Cardiac fibroblast (primary cell): ENCODE data around the gene TGFBR3L.
A peak's percentile ranks its signal among the peaks of the same experiment; 100 is the strongest.
"Not testable (repeated sequence)": the region's sequence is repeated elsewhere in the genome, so short reads cannot be mapped to it uniquely, and the experiment has no call there.

Experiments
- DNase-seq, 2 donors: peaks; one replicate each; pipeline versions ENCODE4 v3.0.0 to v3.0.0-alpha.2; 2010; ENCODE audit warnings: low read depth in 2 of 2
- H3K4me3 ChIP-seq, 2 donors: replicated peaks in 1 of 2; 1 replicate in 1 of 2; 2 replicates in 1 of 2; pipeline ENCODE4 v1.5.1; 2011; ENCODE audit warnings: low read depth in 2 of 2, low read length in 2 of 2, mild to moderate bottlenecking in 2 of 2, moderate library complexity in 1 of 2
- TF ChIP-seq, protein P1 (sequence below): IDR thresholded peaks from one replicate; pipeline ENCODE4 v1.5.1; 2011; ENCODE audit warnings: low read depth, mild to moderate bottlenecking, low read length, inconsistent platforms

Gene TGFBR3L

DNA sequence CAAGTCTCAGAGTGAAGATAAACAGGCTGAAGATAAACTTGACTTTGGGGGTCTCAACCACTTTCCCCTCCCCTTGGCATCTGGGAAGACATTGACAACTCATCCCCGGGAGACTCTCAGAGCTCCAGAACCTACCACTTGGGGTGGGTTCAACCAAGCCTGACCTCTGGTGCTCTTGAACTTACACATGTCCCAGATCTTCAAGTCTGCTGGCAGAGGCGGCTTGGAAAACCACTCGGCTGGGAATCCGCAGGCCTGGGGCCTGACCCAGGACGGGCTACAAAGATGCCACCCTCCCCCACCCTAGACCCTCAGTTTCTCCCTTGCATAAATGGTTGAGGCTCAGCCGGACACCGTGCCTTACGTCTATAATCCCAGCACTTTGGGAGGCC, 25.8 kb upstream of the TGFBR3L start:
- H3K4me3 ChIP-seq, result peak overlapping the region; percentile 59 to 71
- TF ChIP-seq, protein P1, sequence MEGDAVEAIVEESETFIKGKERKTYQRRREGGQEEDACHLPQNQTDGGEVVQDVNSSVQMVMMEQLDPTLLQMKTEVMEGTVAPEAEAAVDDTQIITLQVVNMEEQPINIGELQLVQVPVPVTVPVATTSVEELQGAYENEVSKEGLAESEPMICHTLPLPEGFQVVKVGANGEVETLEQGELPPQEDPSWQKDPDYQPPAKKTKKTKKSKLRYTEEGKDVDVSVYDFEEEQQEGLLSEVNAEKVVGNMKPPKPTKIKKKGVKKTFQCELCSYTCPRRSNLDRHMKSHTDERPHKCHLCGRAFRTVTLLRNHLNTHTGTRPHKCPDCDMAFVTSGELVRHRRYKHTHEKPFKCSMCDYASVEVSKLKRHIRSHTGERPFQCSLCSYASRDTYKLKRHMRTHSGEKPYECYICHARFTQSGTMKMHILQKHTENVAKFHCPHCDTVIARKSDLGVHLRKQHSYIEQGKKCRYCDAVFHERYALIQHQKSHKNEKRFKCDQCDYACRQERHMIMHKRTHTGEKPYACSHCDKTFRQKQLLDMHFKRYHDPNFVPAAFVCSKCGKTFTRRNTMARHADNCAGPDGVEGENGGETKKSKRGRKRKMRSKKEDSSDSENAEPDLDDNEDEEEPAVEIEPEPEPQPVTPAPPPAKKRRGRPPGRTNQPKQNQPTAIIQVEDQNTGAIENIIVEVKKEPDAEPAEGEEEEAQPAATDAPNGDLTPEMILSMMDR, result no peak
- no peak for DNase-seq

DNA sequence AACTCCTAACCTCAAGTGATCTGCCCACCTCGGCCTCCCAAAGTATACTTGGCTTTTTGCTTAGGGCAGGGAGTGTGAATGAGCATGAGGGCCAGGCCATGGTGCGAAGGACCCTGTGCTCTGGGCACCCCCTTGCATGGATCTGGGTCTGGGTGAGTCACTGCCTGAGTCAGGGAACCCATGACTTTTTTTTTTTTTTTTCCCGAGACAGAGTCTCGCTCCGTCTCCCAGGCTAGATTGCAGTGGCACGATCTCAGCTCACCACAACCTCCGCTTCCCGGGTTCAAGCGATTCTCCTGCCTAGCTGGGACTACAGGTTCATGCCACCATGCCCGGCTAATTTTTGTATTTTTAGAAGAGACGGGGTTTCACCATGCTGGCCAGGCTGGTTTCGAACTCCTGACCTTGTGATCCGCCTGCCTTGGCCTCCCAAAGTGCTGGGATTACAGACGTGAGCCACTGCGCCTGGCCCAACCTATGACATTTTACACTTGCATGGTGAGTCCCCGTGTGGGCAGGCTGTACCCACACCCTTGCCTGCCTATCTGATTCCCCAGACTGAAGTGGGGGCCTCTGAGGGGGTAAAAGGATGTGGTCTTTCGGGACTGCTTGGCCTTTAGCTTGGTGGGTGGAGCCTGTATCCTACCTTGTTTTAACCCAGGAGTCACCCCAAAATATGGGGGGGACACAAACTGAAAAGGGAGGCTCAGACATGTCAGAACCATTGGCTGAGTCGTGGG, 21.1 kb upstream of the TGFBR3L start:
- H3K4me3 ChIP-seq, result not testable (repeated sequence)
- peak; percentile 27 to 69 for DNase-seq

DNA sequence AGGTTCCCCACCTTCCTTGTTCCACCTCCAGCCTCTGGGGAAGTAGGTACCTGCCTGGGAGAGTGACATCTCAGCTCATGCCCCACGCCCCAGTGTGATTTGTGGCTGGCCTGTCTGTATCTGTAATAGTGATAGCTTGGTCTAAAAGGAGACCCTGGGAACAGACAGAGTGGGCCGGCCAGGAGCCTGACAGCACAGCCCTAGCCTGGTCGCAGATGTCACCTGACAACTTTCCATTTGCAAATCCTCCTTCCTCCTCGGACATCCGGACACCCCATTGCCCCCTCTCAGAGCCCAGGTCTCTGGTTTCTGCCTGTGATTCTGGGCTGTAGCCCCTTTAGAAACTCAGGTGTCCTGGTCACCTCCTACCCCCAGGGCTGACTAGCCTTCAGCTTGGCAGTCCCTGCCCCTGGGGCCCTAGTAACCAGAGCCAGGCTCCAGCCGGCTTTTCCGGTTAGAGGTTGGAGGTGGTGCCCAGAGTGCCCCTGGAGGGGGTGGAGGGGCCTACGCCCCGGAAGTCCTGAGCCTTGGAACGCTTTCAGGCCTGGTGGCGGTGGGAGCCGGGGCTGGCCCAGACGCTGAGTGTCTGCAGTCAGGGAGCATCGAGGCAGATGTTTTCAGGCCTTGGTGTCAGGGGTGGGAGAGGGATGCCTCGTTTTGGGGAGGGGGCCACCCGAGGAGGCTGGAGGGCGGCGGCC, 19.9 kb upstream of the TGFBR3L start:
- TF ChIP-seq, protein P1, result no peak
- H3K4me3 ChIP-seq, result no peak overlapping the region
- no peak for DNase-seq

DNA sequence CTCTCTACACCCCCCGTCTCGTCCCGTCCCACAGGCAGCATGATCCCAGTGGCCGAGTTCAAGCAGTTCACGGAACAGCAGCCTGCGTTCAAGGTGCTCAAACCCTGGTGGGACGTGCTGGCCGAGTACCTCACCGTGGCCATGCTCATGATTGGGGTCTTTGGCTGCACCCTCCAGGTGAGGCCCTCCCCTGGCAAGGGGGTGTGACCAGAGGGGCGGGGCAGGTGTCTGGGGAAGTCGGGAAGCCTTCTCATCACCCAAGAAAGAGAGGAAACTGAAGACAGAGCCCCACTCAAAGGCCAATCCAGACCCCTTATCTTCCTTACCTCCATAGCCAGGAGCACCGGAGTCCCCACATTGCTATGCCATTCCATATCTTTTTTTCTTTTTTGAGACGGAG, 19.1 kb upstream of the TGFBR3L start:
- no peak for DNase-seq
- H3K4me3 ChIP-seq, result no peak overlapping the region
- TF ChIP-seq, protein P1, result no peak

DNA sequence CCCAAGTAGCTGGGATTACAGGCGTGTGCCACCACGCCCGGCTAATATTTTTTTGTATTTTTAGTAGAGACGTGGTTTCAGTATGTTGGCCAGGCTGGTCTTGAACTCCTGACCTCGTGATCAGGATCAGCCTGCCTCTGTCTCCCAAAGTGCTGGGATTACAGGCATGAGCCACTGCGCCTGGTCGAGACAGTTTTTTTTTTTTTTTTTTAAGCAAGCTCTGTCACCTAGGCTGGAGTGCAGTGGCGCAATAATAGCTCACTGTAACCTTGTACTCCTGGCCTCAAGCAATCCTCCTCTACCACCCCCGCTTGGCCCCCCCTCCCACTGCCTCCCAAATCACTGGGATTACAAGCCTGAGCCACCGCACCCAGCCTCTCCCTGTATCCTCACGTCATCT, 17.3 kb upstream of the TGFBR3L start:
- TF ChIP-seq, protein P1, result no peak
- H3K4me3 ChIP-seq, result no peak overlapping the region
- DNase-seq, result no peak

DNA sequence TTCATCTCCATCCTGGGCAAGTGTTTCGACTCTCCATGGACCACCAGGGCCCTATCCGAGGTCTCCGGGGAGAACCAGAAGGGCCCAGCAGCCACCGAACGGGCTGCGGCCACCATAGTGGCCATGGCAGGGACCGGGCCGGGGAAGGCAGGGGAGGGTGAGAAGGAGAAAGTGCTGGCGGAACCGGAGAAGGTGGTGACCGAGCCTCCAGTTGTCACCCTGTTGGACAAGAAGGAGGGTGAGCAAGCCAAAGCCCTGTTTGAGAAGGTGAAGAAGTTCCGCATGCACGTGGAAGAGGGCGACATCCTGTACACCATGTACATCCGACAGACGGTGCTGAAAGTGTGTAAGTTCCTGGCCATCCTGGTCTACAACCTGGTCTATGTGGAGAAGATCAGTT, 15.7 kb upstream of the TGFBR3L start:
- H3K4me3 ChIP-seq, result no peak overlapping the region
- DNase-seq, result no peak
- TF ChIP-seq, protein P1, result no peak

DNA sequence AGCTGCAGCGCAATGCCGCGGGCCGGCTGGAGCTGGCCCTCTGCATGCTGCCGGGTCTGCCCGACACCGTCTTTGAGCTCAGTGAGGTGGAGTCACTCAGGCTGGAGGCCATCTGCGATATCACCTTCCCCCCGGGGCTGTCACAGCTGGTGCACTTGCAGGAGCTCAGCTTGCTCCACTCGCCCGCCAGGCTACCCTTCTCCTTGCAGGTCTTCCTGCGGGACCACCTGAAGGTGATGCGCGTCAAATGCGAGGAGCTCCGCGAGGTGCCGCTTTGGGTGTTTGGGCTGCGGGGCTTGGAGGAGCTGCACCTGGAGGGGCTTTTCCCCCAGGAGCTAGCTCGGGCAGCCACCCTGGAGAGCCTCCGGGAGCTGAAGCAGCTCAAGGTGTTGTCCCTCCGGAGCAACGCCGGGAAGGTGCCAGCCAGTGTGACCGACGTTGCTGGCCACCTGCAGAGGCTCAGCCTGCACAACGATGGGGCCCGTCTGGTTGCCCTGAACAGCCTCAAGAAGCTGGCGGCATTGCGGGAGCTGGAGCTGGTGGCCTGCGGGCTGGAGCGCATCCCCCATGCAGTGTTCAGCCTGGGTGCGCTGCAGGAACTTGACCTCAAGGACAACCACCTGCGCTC, 14.8 kb upstream of the TGFBR3L start:
- no peak overlapping the region for H3K4me3 ChIP-seq
- DNase-seq, result no peak

More for the DNA sequence above, 14.8 kb upstream of the TGFBR3L start:
- TF ChIP-seq, protein P1, result no peak
